IMR-90 (cell line): Measurements from ENCODE around the gene RAPGEF2. TPM values are rescaled to one million over a fixed set of nuclear protein-coding genes. Genes with fewer than 3 reads are reported as not detected.

Experiments used
- ATAC-seq: fragments of 200-7000 bp; cut with Tn5 transposase; 2 replicates; pipeline ENCODE4 v1.9.1; 2020; ENCODE audit warnings: low read depth, mild to moderate bottlenecking, moderate library complexity
- BruUV-seq: library from RNA; stranded (reverse); fragments of 400-500 nt; replicated peaks from 2 replicates; lab custom pipeline; 2021; lab: Mats Ljungman, UMichigan
- CTCF ChIA-PET: fragments of 300-600 bp; formaldehyde crosslinking; extraction: SDS; loops from one replicate; lab custom pipeline; 2021; ENCODE audit warnings: antibody characterized with exemption; lab: Yijun Ruan, JAX
- POLR2A ChIA-PET: fragments of 300-600 bp; sonication (Branson Sonifier 250); formaldehyde crosslinking; loops from one replicate; lab custom pipeline; 2022; ENCODE audit warnings: antibody characterized with exemption; ENCODE audit not compliant: unreplicated experiment; lab: Charles Lee
- DNase-seq: peaks from one replicate; pipeline ENCODE4 v3.0.0; 2013
- H2AFZ ChIP-seq: replicated peaks from 2 replicates; pipeline ENCODE3; 2013; ENCODE audit warnings: low read length, mild to moderate bottlenecking; ENCODE audit not compliant: poor library complexity
- H2AK5ac ChIP-seq: 2 replicates; pipeline ENCODE4 v1.6.1; 2013; ENCODE audit warnings: low read depth, low read length, inconsistent platforms
- H2AK9ac ChIP-seq: replicated peaks from 2 replicates; pipeline ENCODE3; 2013; ENCODE audit warnings: mild to moderate bottlenecking, low read depth, low read length, moderate library complexity; ENCODE audit not compliant: poor library complexity
- H2BK120ac ChIP-seq: 2 replicates; pipeline ENCODE4 v1.6.1; 2013; ENCODE audit warnings: low read depth, low read length, inconsistent platforms
- H2BK15ac ChIP-seq: 3 replicates; pipeline ENCODE4 v1.6.1; 2013; ENCODE audit warnings: low read depth, low read length, inconsistent platforms
- H2BK20ac ChIP-seq: 2 replicates; pipeline ENCODE4 v1.6.1; 2013; ENCODE audit warnings: low read depth, mild to moderate bottlenecking, inconsistent platforms, low read length, moderate library complexity
- H2BK5ac ChIP-seq: 2 replicates; pipeline ENCODE4 v1.6.1; 2013; ENCODE audit warnings: mild to moderate bottlenecking, low read depth, low read length, inconsistent platforms; ENCODE audit not compliant: poor library complexity, severe bottlenecking
- H3K14ac ChIP-seq: replicated peaks from 2 replicates; pipeline ENCODE4 v1.6.1; 2013; ENCODE audit warnings: low read depth, low read length, inconsistent platforms
- H3K18ac ChIP-seq: 2 replicates; pipeline ENCODE4 v1.6.1; 2013; ENCODE audit warnings: low read depth, low read length, control low read depth
- H3K23ac ChIP-seq: 2 replicates; pipeline ENCODE4 v1.6.1; 2013; ENCODE audit warnings: low read depth, low read length, inconsistent platforms
- H3K27ac ChIP-seq: 2 replicates; pipeline ENCODE4 v1.5.1; 2013; ENCODE audit warnings: mild to moderate bottlenecking, control low read depth, low read length; ENCODE audit not compliant: insufficient read depth
- H3K27me3 ChIP-seq: 2 replicates; pipeline ENCODE4 v1.6.1; 2013; ENCODE audit warnings: low read length; ENCODE audit not compliant: control insufficient read depth, insufficient read depth
- H3K36me3 ChIP-seq: 2 replicates; pipeline ENCODE4 v1.6.1; 2013; ENCODE audit warnings: low read length, mixed read lengths; ENCODE audit not compliant: control insufficient read depth, insufficient read depth
- H3K4ac ChIP-seq: 2 replicates; pipeline ENCODE4 v1.6.1; 2013; ENCODE audit warnings: low read depth, low read length, inconsistent platforms
- H3K4me1 ChIP-seq: 2 replicates; pipeline ENCODE4 v1.6.1; 2013; ENCODE audit warnings: low read length, mixed read lengths; ENCODE audit not compliant: control insufficient read depth, insufficient read depth
- H3K4me2 ChIP-seq: 2 replicates; pipeline ENCODE4 v1.6.1; 2013; ENCODE audit warnings: low read depth, mild to moderate bottlenecking, control low read depth, low read length, moderate library complexity
- H3K4me3 ChIP-seq: 2 replicates; pipeline ENCODE4 v1.5.1; 2013; ENCODE audit warnings: low read depth, mild to moderate bottlenecking, control low read depth, low read length, moderate library complexity; ENCODE audit not compliant: insufficient read depth
- H3K56ac ChIP-seq: 2 replicates; pipeline ENCODE4 v1.6.1; 2013; ENCODE audit warnings: low read length, inconsistent platforms; ENCODE audit not compliant: insufficient read depth; ENCODE audit errors: extremely low read depth
- H3K79me1 ChIP-seq, 2 experiments: 2 replicates each; pipeline ENCODE4 v1.6.1; 2013; ENCODE audit warnings: low read length in 2 of 2, inconsistent platforms in 1 of 2, low read depth in 1 of 2
- H3K9ac ChIP-seq: 2 replicates; pipeline ENCODE4 v1.6.1; 2013; ENCODE audit warnings: low read depth, low read length, control low read depth
- H3K9me1 ChIP-seq: 2 replicates; pipeline ENCODE4 v1.6.1; 2013; ENCODE audit warnings: low read length, inconsistent platforms; ENCODE audit not compliant: insufficient read depth
- H3K9me3 ChIP-seq: 2 replicates; pipeline ENCODE4 v1.6.1; 2013; ENCODE audit warnings: low read length; ENCODE audit not compliant: control insufficient read depth, insufficient read depth
- H4K20me1 ChIP-seq: 2 replicates; pipeline ENCODE4 v1.6.1; 2013; ENCODE audit warnings: low read length, inconsistent platforms; ENCODE audit not compliant: insufficient read depth
- H4K5ac ChIP-seq: 2 replicates; pipeline ENCODE4 v1.6.1; 2013; ENCODE audit warnings: mild to moderate bottlenecking, low read depth, low read length, control low read depth
- H4K8ac ChIP-seq, 2 experiments: 2 replicates each; pipeline ENCODE4 v1.6.1; 2013; ENCODE audit warnings: low read depth in 2 of 2, low read length in 2 of 2, control low read depth in 1 of 2, inconsistent platforms in 1 of 2
- H4K91ac ChIP-seq: 2 replicates; pipeline ENCODE4 v1.6.1; 2013; ENCODE audit warnings: low read depth, low read length, inconsistent platforms; ENCODE audit not compliant: insufficient read depth
- BHLHE40 ChIP-seq: fragments of 150-350 bp; IDR thresholded peaks from 2 replicates; pipeline ENCODE4 v1.6.1; 2016; ENCODE audit warnings: mild to moderate bottlenecking, low read depth, low read length
- CEBPB ChIP-seq: IDR thresholded peaks from 2 replicates; pipeline ENCODE4 v1.6.1; 2012; ENCODE audit warnings: low read depth, low read length, improper control_type of control experiment
- CHD1 ChIP-seq: IDR thresholded peaks from 2 replicates; pipeline ENCODE4 v1.6.1; 2012; ENCODE audit warnings: low read depth, low read length, improper control_type of control experiment
- CTCF ChIP-seq: conservative IDR thresholded peaks from 2 replicates; pipeline ENCODE4 v1.5.1; 2012; ENCODE audit warnings: mild to moderate bottlenecking, low read depth, low read length, improper control_type of control experiment
- ELK1 ChIP-seq: fragments of 150-350 bp; IDR thresholded peaks from 2 replicates; pipeline ENCODE4 v1.6.1; 2016; ENCODE audit warnings: low read depth, mild to moderate bottlenecking, low read length, moderate library complexity, borderline replicate concordance
- FOS ChIP-seq: fragments of 150-350 bp; IDR thresholded peaks from 2 replicates; pipeline ENCODE4 v1.6.1; 2016; ENCODE audit warnings: low read depth, low read length
- MAFK ChIP-seq: IDR thresholded peaks from 2 replicates; pipeline ENCODE4 v1.6.1; 2012; ENCODE audit warnings: low read depth, low read length, improper control_type of control experiment
- MAZ ChIP-seq: IDR thresholded peaks from 2 replicates; pipeline ENCODE4 v1.6.1; 2012; ENCODE audit warnings: low read depth, mild to moderate bottlenecking, low read length, improper control_type of control experiment, moderate library complexity, borderline replicate concordance
- MXI1 ChIP-seq: IDR thresholded peaks from 2 replicates; pipeline ENCODE4 v1.6.1; 2012; ENCODE audit warnings: low read depth, mild to moderate bottlenecking, low read length, moderate library complexity, borderline replicate concordance
- NFE2L2 ChIP-seq: fragments of 150-350 bp; IDR thresholded peaks from 2 replicates; pipeline ENCODE4 v1.6.1; 2016; ENCODE audit warnings: low read depth, mild to moderate bottlenecking, low read length
- POLR2A ChIP-seq: IDR thresholded peaks from 2 replicates; pipeline ENCODE4 v1.6.1; 2012; ENCODE audit warnings: mild to moderate bottlenecking, low read depth, low read length
- RAD21 ChIP-seq: IDR thresholded peaks from 2 replicates; pipeline ENCODE4 v1.6.1; 2012; ENCODE audit warnings: low read length, improper control_type of control experiment
- RCOR1 ChIP-seq: IDR thresholded peaks from 2 replicates; pipeline ENCODE4 v1.6.1; 2012; ENCODE audit warnings: mild to moderate bottlenecking, low read length, improper control_type of control experiment; ENCODE audit not compliant: insufficient replicate concordance
- RFX5 ChIP-seq: IDR thresholded peaks from 2 replicates; pipeline ENCODE4 v1.8.0; 2012; ENCODE audit warnings: low read depth, mild to moderate bottlenecking, low read length, moderate library complexity
- SMC3 ChIP-seq: fragments of 150-350 bp; IDR thresholded peaks from 2 replicates; pipeline ENCODE4 v1.6.1; 2016; ENCODE audit warnings: low read depth, mild to moderate bottlenecking, antibody characterized with exemption, low read length, moderate library complexity
- USF2 ChIP-seq: fragments of 150-350 bp; IDR thresholded peaks from 2 replicates; pipeline ENCODE4 v1.6.1; 2017; ENCODE audit warnings: mild to moderate bottlenecking, antibody characterized with exemption, low read length, low read depth
- WGBS, 2 experiments: methylation state at CpG; one replicate each; pipeline versions ENCODE4 v1.1.5 to v1.1.7; 2013; ENCODE audit warnings: missing lambda C conversion rate in 2 of 2; ENCODE audit not compliant: insufficient read length in 1 of 2; ENCODE audit errors: extremely low coverage in 2 of 2; 5-methylcytosine and 5-hydroxymethylcytosine counted together
- dilution Hi-C: fragments of 300-500 bp; cut with HindIII; formaldehyde crosslinking; loops from one replicate; pipeline ENCODE4 v1.14.3; 2018; ENCODE audit warnings: low sequenced_read_pairs; ENCODE audit not compliant: unreplicated experiment
- in situ Hi-C: fragments of 300-500 bp; cut with MboI; formaldehyde crosslinking; loops from 3 replicates; pipeline ENCODE4 v1.14.3; 2019; ENCODE audit warnings: low sequenced_read_pairs, inconsistent platforms, mixed read lengths
- intact Hi-C: fragments of 100-400 bp; cut with micrococcal nuclease; formaldehyde crosslinking; loops from 2 replicates; pipeline ENCODE4 v1.10.0; 2022
- polyA plus RNA-seq, 3 experiments: library from polyadenylated mRNA; depleted of rRNA; stranded (reverse); fragments of >200 nt; gene quantifications; 2 replicates each; pipeline ENCODE4 v1.2.3, GENCODE V29; 2012; ENCODE audit warnings: low replicate concordance in 1 of 3
- total RNA-seq: library from RNA; depleted of rRNA; stranded (reverse); fragments of >200 nt; gene quantifications from 2 replicates; pipeline ENCODE4 v1.2.3, GENCODE V29; 2012

RAPGEF2 gene
- total and polyA plus RNA-seq, 2 of the 4 experiments (the other 2 are of a cell fraction), result 27.6 to 109 TPM

GRCh38 chr4:159282329-159282728 lies 179.4 kb downstream of the RAPGEF2 start:
- Histone ChIP-seq H2BK5ac (peak overlapping the region; percentile 52), H3K4me3 (no peak overlapping the region), H4K5ac (no peak overlapping the region), H3K56ac (no peak overlapping the region), H4K8ac (no peak overlapping the region; a peak in 1 of 4 replicates), H4K20me1 (no peaks in the 10 kb centered on the region), H3K27ac (no peak overlapping the region), H2BK20ac (no peak overlapping the region), H3K36me3 (no peaks in the 10 kb centered on the region; the same call in 1 of the 2 replicates), H3K18ac (no peak overlapping the region), H3K4me2 (no peak overlapping the region), H3K9ac (no peak overlapping the region), H2AFZ (no peak overlapping the region), H3K4me1 (peaks cover 7% of the 10 kb centered on the region), H3K27me3 (no peaks in the 10 kb centered on the region), H2AK5ac (no peak overlapping the region), H3K9me1 (0 out of 2 replicates have a peak, but pooled peaks cover 3% of the 10 kb centered on the region), H3K79me1 (peaks cover 23 to 50% of the 10 kb centered on the region in 2 experiments), H3K23ac (no peak overlapping the region), H3K4ac (no peak overlapping the region), H3K9me3 (no peaks in the 10 kb centered on the region), H2BK120ac (peak overlapping the region; percentile 13), H4K91ac (no peak overlapping the region), H2BK15ac (no peak overlapping the region), H3K14ac (no peak overlapping the region), H2AK9ac (no peak overlapping the region)
- intact Hi-C loops (no loop called here), dilution Hi-C loops (no loop called here), in situ Hi-C loops (no loop called here)
- ATAC-seq (no peak), DNase-seq (no peak)
- ChIA-PET POLR2A (no interaction called here), CTCF (no interaction called here)
- no CpG with 5 or more reads among the region's 5 CpGs for WGBS, 2 experiments
- no TSS peak for BruUV-seq
- no peak for TF ChIP-seq RFX5
- no peak for TF ChIP-seq FOS
- TF ChIP-seq CEBPB, result no peak
- no peak for TF ChIP-seq MXI1
- TF ChIP-seq RAD21, result no peak
- TF ChIP-seq CHD1, result no peak
- TF ChIP-seq BHLHE40, result no peak
- TF ChIP-seq SMC3, result no peak
- no peak for TF ChIP-seq USF2
- no peak for TF ChIP-seq CTCF
- no peak for TF ChIP-seq MAZ
- TF ChIP-seq ELK1, result no peak
- no peak for TF ChIP-seq MAFK
- TF ChIP-seq POLR2A, result no peak
- TF ChIP-seq RCOR1, result no peak
- no peak for TF ChIP-seq NFE2L2
